Thyroid gland (tissue), 4 donors: ENCODE results near the gene IPO9.

Experiments used
- POLR2A ChIP-seq, 2 donors: fragments of 450-650 bp; IDR thresholded peaks; one replicate each; pipeline ENCODE4 v1.6.1; 2017; ENCODE audit warnings: antibody characterized with exemption in 2 of 2, mild to moderate bottlenecking in 2 of 2, moderate library complexity in 1 of 2
- TF ChIP-seq, protein P1 (sequence below), 6 experiments: fragments of 200-600 bp in 3 of 6; fragments of 450-650 bp in 3 of 6; sonication (generic) in 3 of 6; IDR thresholded peaks; one replicate each; pipeline ENCODE4 v1.5.1; 2016 to 2019; ENCODE audit warnings: antibody characterized with exemption in 6 of 6, mild to moderate bottlenecking in 2 of 6, inconsistent platforms in 1 of 6, moderate library complexity in 1 of 6

DNA sequence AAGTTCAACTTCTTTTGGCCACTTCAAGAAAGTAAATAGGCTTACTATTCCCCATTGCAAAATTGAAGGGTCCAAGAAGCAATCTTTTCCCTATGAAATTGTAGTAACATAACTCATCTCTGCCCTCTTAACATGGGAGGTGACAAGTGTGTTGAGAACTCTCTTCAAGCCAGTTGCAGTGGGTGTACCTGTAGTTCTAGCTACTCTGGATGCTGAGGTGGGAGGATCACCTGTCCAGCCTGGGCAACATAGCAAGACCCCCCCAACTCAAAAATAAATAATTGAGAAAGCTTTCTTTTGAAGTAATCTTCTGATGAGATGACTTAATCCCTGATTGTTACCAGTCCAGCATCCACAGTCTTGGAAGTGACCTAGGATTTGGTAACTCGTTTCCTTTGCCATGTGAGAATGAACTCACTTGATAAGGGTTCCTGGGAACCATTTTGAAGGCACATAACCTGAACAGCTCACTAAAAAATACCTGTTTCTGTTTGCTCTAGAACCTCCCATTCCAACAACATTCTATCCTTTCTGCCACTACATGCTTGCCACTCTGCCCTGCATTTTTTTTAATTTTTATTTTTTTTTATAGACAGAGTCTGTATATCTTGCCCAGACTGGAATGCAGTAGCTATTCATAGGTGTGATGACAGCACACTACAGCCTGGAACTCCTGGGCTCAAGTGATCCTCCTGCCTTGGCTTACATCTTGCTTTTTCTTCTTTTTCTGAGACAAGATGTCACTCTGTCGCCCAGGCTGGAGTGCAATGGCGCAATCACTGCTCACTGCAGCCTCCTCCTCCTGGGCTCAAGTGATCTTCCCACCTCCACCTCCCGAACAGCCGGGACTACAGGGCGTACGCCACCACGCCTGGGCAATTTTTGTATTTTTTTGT lies 1.4 kb upstream of the IPO9 start:
- TF ChIP-seq, protein P1, sequence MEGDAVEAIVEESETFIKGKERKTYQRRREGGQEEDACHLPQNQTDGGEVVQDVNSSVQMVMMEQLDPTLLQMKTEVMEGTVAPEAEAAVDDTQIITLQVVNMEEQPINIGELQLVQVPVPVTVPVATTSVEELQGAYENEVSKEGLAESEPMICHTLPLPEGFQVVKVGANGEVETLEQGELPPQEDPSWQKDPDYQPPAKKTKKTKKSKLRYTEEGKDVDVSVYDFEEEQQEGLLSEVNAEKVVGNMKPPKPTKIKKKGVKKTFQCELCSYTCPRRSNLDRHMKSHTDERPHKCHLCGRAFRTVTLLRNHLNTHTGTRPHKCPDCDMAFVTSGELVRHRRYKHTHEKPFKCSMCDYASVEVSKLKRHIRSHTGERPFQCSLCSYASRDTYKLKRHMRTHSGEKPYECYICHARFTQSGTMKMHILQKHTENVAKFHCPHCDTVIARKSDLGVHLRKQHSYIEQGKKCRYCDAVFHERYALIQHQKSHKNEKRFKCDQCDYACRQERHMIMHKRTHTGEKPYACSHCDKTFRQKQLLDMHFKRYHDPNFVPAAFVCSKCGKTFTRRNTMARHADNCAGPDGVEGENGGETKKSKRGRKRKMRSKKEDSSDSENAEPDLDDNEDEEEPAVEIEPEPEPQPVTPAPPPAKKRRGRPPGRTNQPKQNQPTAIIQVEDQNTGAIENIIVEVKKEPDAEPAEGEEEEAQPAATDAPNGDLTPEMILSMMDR (IDR thresholded peaks at IDR 0.05), result no peak
- no peak for TF ChIP-seq POLR2A (IDR thresholded peaks at IDR 0.05)
